OCI-M2 (cell line): ENCODE results near the gene PROM2.

ENCODE experiments used
- DNase-seq: peaks from one replicate; lab custom pipeline; 2025; ENCODE audit not compliant: unreplicated experiment; lab: John Stamatoyannopoulos, UW

Gene PROM2

GRCh38 chr2:95319481-95320343 is 45.5 kb downstream of the PROM2 start:
- no peak for DNase-seq

- no peak for DNase-seq
Observed at GRCh38 chr2:95320344-95320712, 46.1 kb downstream of the PROM2 start.

- DNase-seq = no peak
Observed at GRCh38 chr2:95320986-95321767, 46.9 kb downstream of the PROM2 start.

GRCh38 chr2:95323347-95324155 is 49.3 kb downstream of the PROM2 start:
- no peak for DNase-seq

- DNase-seq = no peak
Observed at GRCh38 chr2:95325026-95325425, 50.8 kb downstream of the PROM2 start.

- no peak for DNase-seq
Observed at GRCh38 chr2:95325590-95326432, 51.6 kb downstream of the PROM2 start.

- no peak for DNase-seq
Observed at GRCh38 chr2:95326433-95327140, 52.3 kb downstream of the PROM2 start.

- DNase-seq = no peak
Observed at GRCh38 chr2:95327861-95328260, 53.6 kb downstream of the PROM2 start.

GRCh38 chr2:95328358-95329125 is 54.3 kb downstream of the PROM2 start:
- no peak for DNase-seq

GRCh38 chr2:95329401-95329800 is 55.2 kb downstream of the PROM2 start:
- DNase-seq = no peak

- DNase-seq = no peak
Observed at GRCh38 chr2:95329891-95330793, 55.9 kb downstream of the PROM2 start.

- DNase-seq = no peak
Observed at GRCh38 chr2:95330794-95331338, 56.6 kb downstream of the PROM2 start.

GRCh38 chr2:95331606-95332005 is 57.4 kb downstream of the PROM2 start:
- DNase-seq = no peak

- no peak for DNase-seq
Observed at GRCh38 chr2:95332036-95332435, 57.8 kb downstream of the PROM2 start.

- DNase-seq = no peak
Observed at GRCh38 chr2:95333056-95333455, 58.8 kb downstream of the PROM2 start.

- no peak for DNase-seq
Observed at GRCh38 chr2:95333888-95334338, 59.7 kb downstream of the PROM2 start.

GRCh38 chr2:95334916-95335641 is 60.8 kb downstream of the PROM2 start:
- DNase-seq = no peak
